Measurements from ENCODE around the gene EXTL2.

The EXTL2 gene

DNA sequence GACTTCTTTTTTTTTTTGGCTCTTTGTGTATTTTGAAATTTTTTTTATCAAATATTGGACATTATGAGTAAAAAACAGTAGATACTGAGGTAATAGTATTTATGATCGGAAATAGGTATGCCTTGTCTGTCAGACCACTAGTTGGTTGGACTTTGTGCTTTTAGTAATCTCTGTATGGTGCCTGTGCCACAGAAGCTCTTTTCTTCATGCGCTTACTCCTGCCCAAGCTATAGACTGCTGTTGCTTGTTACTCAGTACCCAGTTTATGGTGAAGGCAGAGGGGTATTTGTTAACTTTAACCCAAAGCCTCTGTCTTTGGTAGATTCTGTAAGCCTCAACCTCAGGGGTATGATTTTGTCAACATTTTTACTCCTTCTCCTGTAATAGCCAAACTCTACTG is 9.9 kb upstream of the EXTL2 start:
- TF ChIP-seq, protein P1, sequence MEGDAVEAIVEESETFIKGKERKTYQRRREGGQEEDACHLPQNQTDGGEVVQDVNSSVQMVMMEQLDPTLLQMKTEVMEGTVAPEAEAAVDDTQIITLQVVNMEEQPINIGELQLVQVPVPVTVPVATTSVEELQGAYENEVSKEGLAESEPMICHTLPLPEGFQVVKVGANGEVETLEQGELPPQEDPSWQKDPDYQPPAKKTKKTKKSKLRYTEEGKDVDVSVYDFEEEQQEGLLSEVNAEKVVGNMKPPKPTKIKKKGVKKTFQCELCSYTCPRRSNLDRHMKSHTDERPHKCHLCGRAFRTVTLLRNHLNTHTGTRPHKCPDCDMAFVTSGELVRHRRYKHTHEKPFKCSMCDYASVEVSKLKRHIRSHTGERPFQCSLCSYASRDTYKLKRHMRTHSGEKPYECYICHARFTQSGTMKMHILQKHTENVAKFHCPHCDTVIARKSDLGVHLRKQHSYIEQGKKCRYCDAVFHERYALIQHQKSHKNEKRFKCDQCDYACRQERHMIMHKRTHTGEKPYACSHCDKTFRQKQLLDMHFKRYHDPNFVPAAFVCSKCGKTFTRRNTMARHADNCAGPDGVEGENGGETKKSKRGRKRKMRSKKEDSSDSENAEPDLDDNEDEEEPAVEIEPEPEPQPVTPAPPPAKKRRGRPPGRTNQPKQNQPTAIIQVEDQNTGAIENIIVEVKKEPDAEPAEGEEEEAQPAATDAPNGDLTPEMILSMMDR (conservative IDR thresholded peaks at IDR 0.05; ENCODE audit: control insufficient read depth, insufficient read depth, low read depth, low read length): no peak
- no peak for DNase-seq (ENCODE audit: low read depth)
- no peak overlapping the region for H3K4me3 ChIP-seq (ENCODE audit: control insufficient read depth, low read depth, low read length)

DNA sequence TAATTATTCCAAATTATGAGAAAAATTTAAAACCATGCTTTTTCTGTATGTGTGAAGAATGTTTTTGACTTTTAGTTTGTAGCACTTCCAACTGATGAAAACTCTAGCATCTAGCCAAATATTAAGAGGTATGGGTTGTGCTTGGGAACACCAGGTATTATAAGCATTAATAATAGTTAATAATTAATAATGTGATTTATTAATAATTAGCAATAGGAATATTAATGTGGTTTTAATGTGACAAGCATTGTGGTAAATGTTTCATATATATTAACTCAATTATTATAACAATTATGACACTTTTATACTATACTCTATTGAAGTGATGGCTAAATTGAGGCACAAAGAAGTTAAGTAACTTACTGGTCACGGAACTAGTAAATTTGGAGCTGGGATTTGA is 9.1 kb upstream of the EXTL2 start:
- H3K4me3 ChIP-seq (ENCODE audit: control insufficient read depth, low read depth, low read length): no peak overlapping the region
- no peak for DNase-seq (ENCODE audit: low read depth)
- TF ChIP-seq, protein P1 (conservative IDR thresholded peaks at IDR 0.05; ENCODE audit: control insufficient read depth, insufficient read depth, low read depth, low read length): no peak

DNA sequence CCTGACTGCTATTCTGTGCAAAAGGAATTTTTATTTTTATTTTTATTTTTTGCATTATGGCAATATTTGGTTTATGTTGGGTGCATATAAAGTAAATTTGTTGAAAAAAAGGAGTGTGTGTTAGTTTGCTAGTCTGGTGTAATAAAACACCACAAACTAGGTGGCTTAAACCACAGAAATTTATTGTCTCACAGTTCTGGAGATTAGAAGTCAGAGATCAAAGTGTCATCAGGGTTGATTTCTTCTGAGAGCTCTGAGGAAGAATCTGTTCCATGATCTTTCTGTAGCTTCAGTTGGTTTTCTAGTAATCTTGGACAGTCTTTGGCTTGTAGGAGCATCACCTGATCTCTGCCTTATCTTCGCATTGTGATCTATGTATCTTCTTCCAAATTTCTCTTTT is 7.7 kb upstream of the EXTL2 start:
- H3K4me3 ChIP-seq (ENCODE audit: control insufficient read depth, low read depth, low read length): no peak overlapping the region
- DNase-seq (ENCODE audit: low read depth): no peak
- TF ChIP-seq, protein P1 (conservative IDR thresholded peaks at IDR 0.05; ENCODE audit: control insufficient read depth, insufficient read depth, low read depth, low read length): no peak

DNA sequence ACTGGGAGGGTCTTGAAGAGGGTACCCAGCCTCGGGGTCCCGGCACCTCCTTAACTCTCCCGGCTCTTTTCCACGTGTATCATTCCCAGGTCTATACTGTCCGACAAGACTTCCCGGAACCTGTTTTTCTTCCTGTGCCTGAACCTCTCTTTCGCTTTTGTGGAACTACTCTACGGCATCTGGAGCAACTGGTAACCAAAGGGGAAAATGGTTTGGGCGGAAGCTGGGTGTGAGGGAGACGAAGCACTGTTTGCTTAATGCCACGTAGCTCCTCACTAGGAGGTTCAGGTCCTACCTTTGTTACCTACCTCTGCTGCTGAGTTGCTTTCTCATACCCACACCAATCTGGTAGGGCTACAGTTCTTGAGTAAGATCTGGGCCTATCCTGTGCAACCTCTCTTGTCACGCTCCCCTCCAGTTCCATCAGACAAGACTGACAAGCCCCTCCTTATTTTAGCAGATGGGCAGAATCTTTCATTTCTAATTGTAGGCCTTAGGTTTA is 1.9 kb upstream of the EXTL2 start:
- TF ChIP-seq, protein P1 (conservative IDR thresholded peaks at IDR 0.05; ENCODE audit: control insufficient read depth, insufficient read depth, low read depth, low read length): no peak
- peak; percentile 60 for DNase-seq (ENCODE audit: low read depth)

DNA sequence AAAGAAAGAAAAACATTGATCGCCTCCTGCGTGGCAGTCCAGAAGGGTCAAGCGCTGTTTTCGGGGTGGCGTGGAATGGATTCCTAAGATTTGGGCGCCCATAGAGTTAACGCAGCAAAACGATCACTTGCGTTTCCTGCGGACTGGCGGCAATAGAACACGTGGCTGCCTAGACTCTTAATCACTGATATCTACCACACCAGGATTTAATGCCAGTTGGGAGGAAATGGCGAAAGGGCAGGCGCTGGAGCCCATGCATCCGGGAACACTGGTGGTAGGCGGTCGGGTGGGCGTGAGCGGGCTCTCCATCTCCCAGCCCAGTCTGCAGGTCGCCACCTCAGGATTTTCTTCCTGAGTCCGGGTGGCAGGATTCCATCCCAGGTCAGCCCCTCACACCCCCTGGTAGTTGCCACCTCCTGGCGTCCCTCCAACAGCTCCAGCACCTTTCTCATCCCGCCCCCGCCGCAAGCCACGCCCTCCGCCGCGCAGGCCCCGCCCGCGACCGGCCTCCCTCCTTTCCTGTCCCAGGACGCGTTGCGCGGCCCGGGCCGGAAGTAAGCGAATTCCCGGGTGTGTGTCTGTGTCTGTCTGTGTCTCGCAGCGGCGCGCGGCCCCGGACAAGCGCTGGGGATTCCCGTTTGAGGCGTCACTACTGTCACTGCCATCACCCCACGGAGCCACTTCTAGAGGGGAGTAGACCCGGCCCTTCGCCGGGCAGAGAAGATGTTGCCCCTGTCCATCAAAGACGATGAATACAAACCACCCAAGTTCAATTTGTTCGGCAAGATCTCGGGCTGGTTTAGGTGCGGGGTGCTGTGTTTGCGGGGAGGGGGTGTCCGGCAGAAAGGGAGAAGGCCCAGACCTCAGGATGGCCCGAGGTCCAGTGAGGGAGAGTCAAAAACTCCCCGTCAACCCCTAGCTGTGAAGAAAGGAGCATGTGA is 1.2 kb upstream of the EXTL2 start, which contains the start of gene SLC30A7:
Gene SLC30A7, plus strand, starts transcription at position 551 of the 941 bp plus-strand sequence. Its CDS starts 173 bp downstream, at position 724.
- TF ChIP-seq, protein P1 (conservative IDR thresholded peaks at IDR 0.05; ENCODE audit: control insufficient read depth, insufficient read depth, low read depth, low read length): no peak
- DNase-seq (ENCODE audit: low read depth): peak; percentile 80

More for the DNA sequence above, 1.9 kb upstream of the EXTL2 start:
- H3K4me3 ChIP-seq (ENCODE audit: control insufficient read depth, low read depth, low read length): peak overlapping the region; percentile 95

DNA sequence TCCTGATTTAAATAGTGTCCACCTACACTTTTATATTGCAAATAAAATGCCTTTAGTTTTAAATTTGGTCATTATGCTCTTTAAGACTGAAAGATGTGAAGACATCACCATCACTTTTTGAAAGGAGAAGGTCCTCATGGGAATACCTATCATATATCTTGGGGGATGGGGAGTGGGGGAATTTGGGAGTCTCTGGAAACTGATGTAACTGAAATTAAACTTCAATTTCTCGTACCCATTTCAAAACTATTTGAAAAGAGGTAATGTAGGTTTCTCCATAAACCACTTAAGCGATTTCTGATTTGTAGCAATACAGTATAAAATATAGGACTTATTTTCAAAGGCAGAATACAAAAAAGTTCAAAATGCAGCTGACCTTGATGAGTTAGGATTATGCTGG is 924 bp downstream of the EXTL2 start:
- H3K4me3 ChIP-seq (ENCODE audit: control insufficient read depth, low read depth, low read length): peak overlapping the region; percentile 95
- TF ChIP-seq, protein P1 (conservative IDR thresholded peaks at IDR 0.05; ENCODE audit: control insufficient read depth, insufficient read depth, low read depth, low read length): no peak
- no peak for DNase-seq (ENCODE audit: low read depth)

More for the DNA sequence above, 1.2 kb upstream of the EXTL2 start, which contains the start of gene SLC30A7:
- peak within 1 kb of the TSS; percentile 95 for H3K4me3 ChIP-seq (ENCODE audit: control insufficient read depth, low read depth, low read length)

Data from fibroblast of mammary gland (primary cell).